ENCODE results near the gene BID. TPM values are rescaled to one million over a fixed set of nuclear protein-coding genes. Genes with fewer than 3 reads are reported as not detected.

BID gene
- total and polyA plus RNA-seq, 2 of the 8 experiments (the other 6 are each of a cell fraction or from before 2014, with no cell fraction given): 39.3 to 114 TPM

- H3K14ac ChIP-seq (ENCODE audit: insufficient read length): no peak overlapping the region
- H3K27me3 ChIP-seq (replicated peaks in 1 of 4; ENCODE audit: control insufficient read depth in 3 of 4, extremely low read depth in 1 of 4, insufficient read depth in 3 of 4, low read length in 3 of 4): no peaks in the 10 kb centered on the region
- no peak overlapping the region for H2BK5ac ChIP-seq (ENCODE audit: low read depth, low read length)
- no peaks in the 10 kb centered on the region for H3K36me3 ChIP-seq (ENCODE audit: control insufficient read depth in 2 of 4, insufficient read depth in 4 of 4, low read length in 3 of 4)
- WGBS, 2 experiments (ENCODE audit: extremely low coverage in 1 of 2, insufficient coverage in 1 of 2, insufficient read length in 1 of 2, insufficient replicate concordance in 2 of 2, low coverage in 1 of 2, low lambda C conversion rate in 2 of 2, missing lambda C conversion rate in 1 of 2): 92% methylated on average over 14 of the region's 14 CpGs; no CpG with 5 or more reads in 1 of the 2 experiments
- no peak overlapping the region for H2BK20ac ChIP-seq (ENCODE audit: low read length)
- H3K79me2 ChIP-seq (ENCODE audit: control insufficient read depth in 1 of 2, insufficient read depth in 2 of 2, low read length in 2 of 2): peaks cover 0 to 51% of the 10 kb centered on the region in 2 experiments; a peak in 2 of 4 replicates
- H3K4me1 ChIP-seq (replicated peaks in 1 of 4; ENCODE audit: control insufficient read depth in 3 of 4, insufficient read depth in 4 of 4, low read length in 3 of 4): peaks cover 2 to 6% (median 2%) of the 10 kb centered on the region in 4 experiments; a peak in 4 of 7 replicates
- no peak overlapping the region for H3K18ac ChIP-seq (ENCODE audit: extremely low read depth, low read length)
- no peak overlapping the region for H2AFZ ChIP-seq (ENCODE audit: low read length)
- no peak overlapping the region for H3K23ac ChIP-seq (ENCODE audit: insufficient read length)
- no peak overlapping the region for H3K27ac ChIP-seq (ENCODE audit: low read depth, low read length)
- POLR2A ChIA-PET (ENCODE audit: partially characterized antibody): interaction anchor here (0.8 to 1.5 kb wide), 4 partner anchors 15 to 306 kb away, joined by 3 to 4 read pairs (median 3); no protein-coding TSS in a partner anchor
- no peak overlapping the region for H2BK120ac ChIP-seq (replicated peaks; ENCODE audit: low read depth, low read length)
- no peak overlapping the region for H2BK15ac ChIP-seq (ENCODE audit: low read length)
- no peak overlapping the region for H2AK5ac ChIP-seq (ENCODE audit: low read depth, low read length)
- no peak overlapping the region for H4K5ac ChIP-seq (ENCODE audit: insufficient read length, low read depth, low read length)
- no peaks in the 10 kb centered on the region for H3K9me3 ChIP-seq (ENCODE audit: insufficient read depth in 2 of 2, low read depth in 1 of 2, low read length in 1 of 2)
- H3K4me2 ChIP-seq (ENCODE audit: insufficient read depth in 1 of 2, low read depth in 2 of 2, low read length in 2 of 2): no peak overlapping the region
- CTCF ChIA-PET (ENCODE audit: partially characterized antibody): interaction anchor here (0.8 to 2.9 kb wide), 3 partner anchors 16 to 25 kb away, joined by 3 to 11 read pairs (median 8); no protein-coding TSS in a partner anchor
- no peak overlapping the region for H4K91ac ChIP-seq (replicated peaks; ENCODE audit: insufficient read length, low read length)
- FAIRE-seq: no peak
- no peak overlapping the region for H3K9ac ChIP-seq (replicated peaks in 1 of 4; ENCODE audit: extremely low read depth in 1 of 4, low read depth in 3 of 4, low read length in 3 of 4)
- H3K79me1 ChIP-seq (ENCODE audit: low read depth, low read length): peaks cover 8% of the 10 kb centered on the region
- H4K8ac ChIP-seq (ENCODE audit: extremely low read depth, insufficient read depth, low read length): no peak overlapping the region
- no peak overlapping the region for H3K56ac ChIP-seq (replicated peaks; ENCODE audit: insufficient read length, low read depth, low read length)
- H3K4ac ChIP-seq (replicated peaks; ENCODE audit: insufficient read length, low read depth, low read length): no peak overlapping the region
- H3K4me3 ChIP-seq (ENCODE audit: extremely low read depth in 1 of 4, insufficient read depth in 2 of 4, low read depth in 3 of 4, low read length in 4 of 4): no peak overlapping the region
- no peaks in the 10 kb centered on the region for H3K23me2 ChIP-seq (ENCODE audit: low read depth, low read length)
- no peak overlapping the region for H2BK12ac ChIP-seq (ENCODE audit: low read depth, low read length)
- no peak for DNase-seq (ENCODE audit: low read depth in 1 of 2, low spot score in 2 of 2)
- peaks cover 2 to 11% of the 10 kb centered on the region in 2 experiments for H4K20me1 ChIP-seq (replicated peaks in 1 of 2; ENCODE audit: control insufficient read depth in 1 of 2, insufficient read depth in 2 of 2, low read length in 2 of 2)
- no peak for TF ChIP-seq KDM4A (IDR thresholded peaks at IDR 0.05; ENCODE audit: low read depth, low read length, severe bottlenecking)
- TF ChIP-seq CTCF (IDR thresholded peaks at IDR 0.05; ENCODE audit: control extremely low read depth in 1 of 3, insufficient read depth in 1 of 3, low read depth in 1 of 3, low read length in 3 of 3): no peak
- no peak for TF ChIP-seq EGR1 (IDR thresholded peaks at IDR 0.05; ENCODE audit: borderline replicate concordance, low read depth, low read length)
- TF ChIP-seq BCL11A (IDR thresholded peaks at IDR 0.05; ENCODE audit: low read depth in 2 of 2, low read length in 2 of 2): no peak
Observed at GRCh38 chr22:17767233-17768065, 6.8 kb downstream of the BID start.
